GM19463 (cell line): ENCODE data around the gene LRR1.
"Not testable (repeated sequence)": the region's sequence is repeated elsewhere in the genome, so short reads cannot be mapped to it uniquely, and the experiment has no call there.

Source experiments
- ATAC-seq: cut with Tn5 transposase; IDR thresholded peaks from one replicate; pipeline ENCODE4 v1.9.1; 2021; ENCODE audit warnings: mild to moderate bottlenecking, moderate library complexity; ENCODE audit not compliant: unreplicated experiment

LRR1 gene, protein sequence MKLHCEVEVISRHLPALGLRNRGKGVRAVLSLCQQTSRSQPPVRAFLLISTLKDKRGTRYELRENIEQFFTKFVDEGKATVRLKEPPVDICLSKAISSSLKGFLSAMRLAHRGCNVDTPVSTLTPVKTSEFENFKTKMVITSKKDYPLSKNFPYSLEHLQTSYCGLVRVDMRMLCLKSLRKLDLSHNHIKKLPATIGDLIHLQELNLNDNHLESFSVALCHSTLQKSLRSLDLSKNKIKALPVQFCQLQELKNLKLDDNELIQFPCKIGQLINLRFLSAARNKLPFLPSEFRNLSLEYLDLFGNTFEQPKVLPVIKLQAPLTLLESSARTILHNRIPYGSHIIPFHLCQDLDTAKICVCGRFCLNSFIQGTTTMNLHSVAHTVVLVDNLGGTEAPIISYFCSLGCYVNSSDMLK

GRCh38 chr14:49598485-49599300, at the start of gene LRR1:
Gene LRR1 (plus strand): TSS chr14:49598940. CDS start chr14:49599021, 81 bp downstream.
- peak; percentile 54 for ATAC-seq

- ATAC-seq: no peak
Observed at GRCh38 chr14:49549446-49549845, 49.3 kb upstream of the LRR1 start.

GRCh38 chr14:49549881-49550280, 48.9 kb upstream of the LRR1 start:
- ATAC-seq: no peak

DNA sequence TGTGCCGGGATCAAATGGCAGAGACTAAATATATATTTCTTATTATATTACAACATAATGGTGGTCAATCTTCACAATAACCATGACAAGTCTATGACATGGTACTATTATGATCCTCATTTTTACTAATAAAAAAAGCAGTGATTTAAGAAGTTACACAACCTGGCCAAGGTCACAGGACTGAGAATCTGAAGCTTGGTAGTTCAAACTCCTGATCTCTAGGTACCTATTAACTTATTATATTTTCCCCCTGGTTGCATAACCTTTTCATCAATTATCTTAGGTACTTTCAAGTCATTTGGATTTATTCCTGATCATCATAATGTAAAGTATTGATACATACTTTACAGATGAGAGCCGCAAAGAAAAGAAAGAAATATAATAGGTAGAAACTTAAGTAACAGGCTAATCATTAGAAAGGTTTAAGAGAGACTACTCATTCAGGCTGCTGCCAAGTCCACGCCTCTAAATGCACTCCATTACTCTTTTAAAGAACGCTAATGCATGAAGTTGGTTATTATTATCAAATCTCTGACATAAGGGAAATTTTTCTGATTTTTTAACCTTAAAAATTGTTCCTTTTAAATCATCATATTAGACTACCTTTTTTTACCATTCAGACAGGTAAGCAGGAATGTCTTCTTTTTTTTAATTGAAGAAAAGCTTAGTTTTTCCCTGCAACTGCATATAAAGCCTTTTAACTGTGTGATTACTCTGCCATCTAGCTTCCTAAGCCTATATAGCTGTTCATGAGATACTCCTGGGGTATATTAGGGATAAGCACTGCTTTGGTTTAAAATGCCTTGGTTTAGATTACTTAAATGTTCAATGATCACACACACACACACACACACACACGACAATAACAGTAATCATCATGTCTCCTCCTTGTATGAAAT, 48.2 kb upstream of the LRR1 start:
- no peak for ATAC-seq

- ATAC-seq: no peak
Observed at GRCh38 chr14:49551569-49551968, 47.2 kb upstream of the LRR1 start.

DNA sequence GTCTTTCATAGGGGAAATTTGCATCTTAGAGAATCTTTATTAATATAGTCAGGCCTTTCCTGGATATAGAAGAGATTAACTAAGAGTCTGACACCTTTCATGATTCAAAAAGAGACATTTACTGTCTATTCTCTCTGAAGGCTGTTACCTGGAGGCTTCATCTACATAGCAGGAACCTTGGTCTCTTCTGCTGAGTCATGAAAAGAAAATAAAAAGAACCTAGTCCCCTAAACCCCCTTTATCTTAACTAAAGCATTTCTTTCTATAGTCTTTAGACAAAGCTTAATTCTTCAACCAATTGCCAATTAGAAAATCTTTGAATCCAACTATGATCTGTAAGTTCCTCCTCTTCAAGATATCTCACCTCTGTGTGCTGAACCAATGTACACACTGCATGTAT, 45.6 kb upstream of the LRR1 start:
- no peak for ATAC-seq

GRCh38 chr14:49553892-49554291, 44.8 kb upstream of the LRR1 start:
- ATAC-seq: no peak

GRCh38 chr14:49559979-49560768, 38.6 kb upstream of the LRR1 start:
- ATAC-seq: no peak

DNA sequence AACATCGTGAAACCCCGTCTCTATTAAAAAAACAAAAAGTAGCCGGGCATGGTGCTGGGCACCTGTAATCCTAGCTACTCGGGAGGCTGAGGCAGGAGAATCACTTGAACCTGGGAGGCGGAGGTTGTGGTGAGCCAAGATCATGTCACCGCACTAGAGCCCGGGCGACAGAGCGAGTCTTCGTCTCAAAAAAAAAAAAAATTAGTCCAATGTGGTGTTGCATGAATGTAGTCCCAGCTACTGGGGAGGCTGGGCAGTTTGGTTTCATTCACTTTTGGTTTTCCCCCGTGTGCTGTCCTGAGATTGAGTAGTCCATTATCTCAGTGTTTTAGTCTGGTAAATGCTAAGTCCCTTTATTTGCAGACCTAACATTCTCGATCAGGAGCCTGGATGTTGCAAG, 32.0 kb upstream of the LRR1 start:
- ATAC-seq: no peak

DNA sequence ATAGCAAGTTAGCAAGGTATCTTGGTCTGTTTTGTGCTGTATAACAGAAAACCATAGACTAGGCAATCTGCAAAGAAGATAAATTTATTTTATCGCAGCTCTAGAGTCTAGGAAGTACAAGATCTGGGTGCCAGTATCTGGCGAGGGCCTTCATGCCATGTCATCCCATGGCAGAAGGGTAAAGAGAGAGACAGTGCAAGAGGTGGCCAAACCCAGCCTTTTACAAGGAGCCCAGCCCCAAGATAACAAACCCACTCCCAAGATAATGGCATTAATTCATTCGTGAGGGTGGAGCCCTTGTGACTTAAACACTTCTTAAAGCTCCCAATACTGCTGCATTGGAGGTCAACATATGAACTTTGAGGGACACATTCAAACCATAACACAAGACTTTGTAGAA, 29.5 kb upstream of the LRR1 start:
- no peak for ATAC-seq

- ATAC-seq: no peak
Observed at GRCh38 chr14:49574038-49574437, 24.7 kb upstream of the LRR1 start.

- no peak for ATAC-seq
Observed at GRCh38 chr14:49578141-49578540, 20.6 kb upstream of the LRR1 start.

DNA sequence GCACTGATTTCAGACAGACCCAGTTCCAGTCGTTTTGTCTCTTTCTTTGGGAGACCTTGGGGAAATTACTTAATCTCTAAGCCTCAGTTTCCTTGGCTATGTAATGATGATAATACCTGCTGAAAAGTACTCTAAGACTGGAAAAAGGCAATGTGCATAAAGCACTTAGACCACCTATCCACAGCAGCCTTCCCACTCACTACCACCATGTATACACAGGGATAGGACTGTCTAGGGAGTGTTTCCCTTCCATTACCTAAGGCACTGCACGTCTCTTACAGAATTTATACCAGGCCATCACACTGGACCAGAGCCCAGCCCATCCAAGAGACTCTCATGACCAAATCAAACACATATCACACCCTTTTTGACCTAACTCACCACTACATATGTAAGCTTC, 18.9 kb upstream of the LRR1 start:
- ATAC-seq: no peak

- no peak for ATAC-seq
Observed at GRCh38 chr14:49581209-49582112, 17.3 kb upstream of the LRR1 start.

DNA sequence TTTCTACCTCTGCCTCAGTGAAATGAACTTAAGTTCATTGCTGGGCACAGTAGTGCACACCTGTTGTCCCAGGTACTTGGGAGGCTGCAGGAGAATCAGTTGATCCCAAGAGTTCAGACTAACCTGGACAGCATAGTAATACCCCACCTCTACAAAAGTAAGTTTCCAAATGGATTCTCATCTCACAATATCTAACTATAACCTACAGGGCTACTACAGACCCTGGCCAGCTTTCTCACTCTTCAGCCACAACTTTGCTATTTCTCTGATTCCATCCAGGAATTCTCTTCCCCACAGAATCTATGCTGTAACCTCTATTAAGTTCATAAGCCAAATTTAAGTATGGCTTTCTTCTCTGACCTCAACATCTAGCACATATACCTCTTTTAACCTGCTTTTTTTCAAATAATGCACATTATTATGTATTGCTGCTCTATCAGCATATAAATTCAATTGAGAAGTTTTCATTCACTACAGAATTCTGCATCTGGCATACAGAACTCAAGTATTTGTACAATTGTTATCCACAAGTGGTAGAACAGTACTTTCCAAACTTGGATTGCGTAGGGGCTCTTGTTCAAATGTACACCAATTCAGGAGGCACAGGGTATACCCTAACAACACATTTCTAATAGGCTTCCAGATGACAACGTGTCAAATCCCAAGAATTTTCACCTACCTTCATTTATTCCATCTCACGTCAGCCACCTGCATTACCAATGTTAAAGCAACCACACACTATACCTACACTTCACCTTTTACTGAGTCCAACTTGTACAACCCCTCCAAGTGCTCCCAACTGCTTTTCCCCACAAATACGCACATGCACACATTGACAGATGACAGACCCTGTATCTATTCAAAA, 16.4 kb upstream of the LRR1 start:
- no peak for ATAC-seq

- no peak for ATAC-seq
Observed at GRCh38 chr14:49583629-49584028, 15.1 kb upstream of the LRR1 start.

- ATAC-seq: no peak
Observed at GRCh38 chr14:49584058-49584457, 14.7 kb upstream of the LRR1 start.

- ATAC-seq: not testable (repeated sequence)
Observed at GRCh38 chr14:49584981-49585640, 13.6 kb upstream of the LRR1 start.
